ENCODE results near the gene NPDC1.

Gene NPDC1

GRCh38 chr9:137045294-137046087 is 486 bp downstream of the NPDC1 start:
- no peak overlapping the region for H3K9ac ChIP-seq (ENCODE audit: low read length)
- H3K9me2 ChIP-seq (replicated peaks; ENCODE audit: insufficient read depth, low read length) = no peaks in the 10 kb centered on the region
- H3K4me2 ChIP-seq (ENCODE audit: low read depth, low read length) = no peak overlapping the region
- no peak overlapping the region for H2AFZ ChIP-seq (ENCODE audit: low read length)
- H3K27me3 ChIP-seq (replicated peaks; ENCODE audit: insufficient read depth, low read length) = peaks cover 86% of the 10 kb centered on the region
- H3K36me3 ChIP-seq (replicated peaks; ENCODE audit: insufficient read depth, low read length) = no peaks in the 10 kb centered on the region
- no peaks in the 10 kb centered on the region for H4K20me1 ChIP-seq (ENCODE audit: insufficient read depth, low read length)
- no peak for DNase-seq
- no peaks in the 10 kb centered on the region for H3K79me2 ChIP-seq (ENCODE audit: low read length)
- H3K4me3 ChIP-seq (ENCODE audit: low read length) = no peak overlapping the region
- TF ChIP-seq EZH2phosphoT487 (IDR thresholded peaks at IDR 0.05; ENCODE audit: low read length) = no peak
- TF ChIP-seq CTCF (IDR thresholded peaks at IDR 0.05; ENCODE audit: low read length) = no peak
- peak; percentile 90 for TF ChIP-seq EZH2 (optimal IDR thresholded peaks at IDR 0.05; ENCODE audit: low read depth, low read length)
- no peaks in the 10 kb centered on the region for H3K9me3 ChIP-seq (replicated peaks; ENCODE audit: insufficient read depth, low read length)
- H3K27ac ChIP-seq (ENCODE audit: low read length) = no peak overlapping the region
- H3K4me1 ChIP-seq (ENCODE audit: low read length) = no peaks in the 10 kb centered on the region
- no peaks in the 10 kb centered on the region for H3F3A ChIP-seq (ENCODE audit: insufficient read depth, low read length)

GRCh38 chr9:137044502-137045177 is 1.3 kb downstream of the NPDC1 start:
- Histone ChIP-seq H3K36me3 (replicated peaks; ENCODE audit: insufficient read depth, low read length) (no peaks in the 10 kb centered on the region), H2AFZ (ENCODE audit: low read length) (no peak overlapping the region), H3K4me1 (ENCODE audit: low read length) (no peaks in the 10 kb centered on the region), H3K79me2 (ENCODE audit: low read length) (no peaks in the 10 kb centered on the region), H3K9me3 (replicated peaks; ENCODE audit: insufficient read depth, low read length) (no peaks in the 10 kb centered on the region), H4K20me1 (ENCODE audit: insufficient read depth, low read length) (no peaks in the 10 kb centered on the region), H3K9ac (ENCODE audit: low read length) (no peak overlapping the region), H3F3A (ENCODE audit: insufficient read depth, low read length) (no peaks in the 10 kb centered on the region), H3K27me3 (replicated peaks; ENCODE audit: insufficient read depth, low read length) (peaks cover 84% of the 10 kb centered on the region), H3K4me2 (ENCODE audit: low read depth, low read length) (no peak overlapping the region), H3K9me2 (replicated peaks; ENCODE audit: insufficient read depth, low read length) (no peaks in the 10 kb centered on the region), H3K4me3 (ENCODE audit: low read length) (no peak overlapping the region), H3K27ac (ENCODE audit: low read length) (no peak overlapping the region)
- TF ChIP-seq EZH2phosphoT487 (IDR thresholded peaks at IDR 0.05; ENCODE audit: low read length) (no peak), EZH2 (optimal IDR thresholded peaks at IDR 0.05; ENCODE audit: low read depth, low read length) (no peak), CTCF (IDR thresholded peaks at IDR 0.05; ENCODE audit: low read length) (no peak)
- no peak for DNase-seq

GRCh38 chr9:137044037-137044436 is 1.9 kb downstream of the NPDC1 start:
- Histone ChIP-seq H2AFZ (ENCODE audit: low read length) (no peak overlapping the region), H3K4me1 (ENCODE audit: low read length) (no peaks in the 10 kb centered on the region), H3K4me3 (ENCODE audit: low read length) (no peak overlapping the region), H3K9me2 (replicated peaks; ENCODE audit: insufficient read depth, low read length) (no peaks in the 10 kb centered on the region), H3K27me3 (replicated peaks; ENCODE audit: insufficient read depth, low read length) (peaks cover 84% of the 10 kb centered on the region), H3K27ac (ENCODE audit: low read length) (no peak overlapping the region), H3K79me2 (ENCODE audit: low read length) (no peaks in the 10 kb centered on the region), H3K9me3 (replicated peaks; ENCODE audit: insufficient read depth, low read length) (no peaks in the 10 kb centered on the region), H4K20me1 (ENCODE audit: insufficient read depth, low read length) (no peaks in the 10 kb centered on the region), H3K9ac (ENCODE audit: low read length) (no peak overlapping the region), H3K36me3 (replicated peaks; ENCODE audit: insufficient read depth, low read length) (no peaks in the 10 kb centered on the region), H3K4me2 (ENCODE audit: low read depth, low read length) (no peak overlapping the region), H3F3A (ENCODE audit: insufficient read depth, low read length) (no peaks in the 10 kb centered on the region)
- no peak for DNase-seq
- TF ChIP-seq CTCF (IDR thresholded peaks at IDR 0.05; ENCODE audit: low read length) (no peak), EZH2 (optimal IDR thresholded peaks at IDR 0.05; ENCODE audit: low read depth, low read length) (no peak), EZH2phosphoT487 (IDR thresholded peaks at IDR 0.05; ENCODE audit: low read length) (no peak)
